Adrenal gland (tissue), 12 donors: Measurements from ENCODE around the gene SYT1. TPM values are rescaled to one million over a fixed set of nuclear protein-coding genes. Genes with fewer than 3 reads are reported as not detected.

Experiments
- DNase-seq, 7 donors: peaks; one replicate each; pipeline ENCODE4 v3.0.0-alpha.2; 2019 to 2020
- H3K27ac ChIP-seq, 5 donors: fragments of 200-600 bp; sonication (generic) in 4 of 5; 1 replicate in 3 of 5; 2 replicates in 2 of 5; pipeline versions ENCODE4 v1.5.1 to v1.8.0; 2016 to 2020; ENCODE audit warnings: mild to moderate bottlenecking in 1 of 5
- H3K27me3 ChIP-seq: fragments of 200-600 bp; 2 replicates; pipeline ENCODE4 v1.8.0; 2021
- H3K36me3 ChIP-seq, 2 donors: fragments of 200-600 bp; replicated peaks in 1 of 2; 1 replicate in 1 of 2; 2 replicates in 1 of 2; pipeline versions ENCODE4 v1.5.1 to v1.8.0; 2018 to 2022
- H3K4me1 ChIP-seq, 2 donors: fragments of 200-600 bp; replicated peaks in 1 of 2; 1 replicate in 1 of 2; 2 replicates in 1 of 2; pipeline versions ENCODE4 v1.5.1 to v1.8.0; 2018 to 2021
- H3K4me3 ChIP-seq, 4 donors: fragments of 200-600 bp; sonication (generic) in 3 of 4; one replicate each; pipeline ENCODE4 v1.5.1; 2016 to 2018
- H3K9me3 ChIP-seq, 3 donors: fragments of 200-600 bp; sonication (generic) in 1 of 3; replicated peaks in 1 of 3; 1 replicate in 2 of 3; 2 replicates in 1 of 3; pipeline versions ENCODE4 v1.5.1 to v1.8.0; 2016 to 2021
- CTCF ChIP-seq, 6 experiments: fragments of 450-650 bp in 4 of 6; fragments of 200-600 bp in 2 of 6; sonication (generic) in 1 of 6; IDR thresholded peaks; 1 replicate in 5 of 6; 2 replicates in 1 of 6; pipeline versions ENCODE4 v1.5.1 to v1.8.0; 2016 to 2021; ENCODE audit warnings: antibody characterized with exemption in 6 of 6, mild to moderate bottlenecking in 2 of 6, moderate library complexity in 1 of 6
- POLR2A ChIP-seq, 2 donors: fragments of 450-650 bp; IDR thresholded peaks; one replicate each; pipeline ENCODE4 v1.6.1; 2017; ENCODE audit warnings: antibody characterized with exemption in 2 of 2, mild to moderate bottlenecking in 2 of 2, moderate library complexity in 1 of 2
- WGBS, 4 donors: extraction: QIAGEN DNeasy Blood & Tissue Kit in 2 of 4; methylation state at CpG; one replicate each; pipeline versions ENCODE4 v1.1.5 to v1.1.7; 2013 to 2017; 5-methylcytosine and 5-hydroxymethylcytosine counted together
- intact Hi-C, 2 donors: fragments of 100-400 bp; cut with DNase I; formaldehyde crosslinking; loops; one replicate each; pipeline versions ENCODE4 v1.14.1 to v1.15.0; 2022 to 2023
- polyA plus RNA-seq, 3 donors: library from polyadenylated mRNA; stranded (reverse); fragments of 200-250 nt in 2 of 3; fragments of 350-450 nt in 1 of 3; fragmentation: Illumina TruSeq in 1 of 3; extraction: RNeasy Lipid Tissue Mini Kit (QIAGEN cat#74804) in 1 of 3; gene quantifications; one replicate each; pipeline ENCODE4 v1.2.3, GENCODE V29; 2013 to 2014
- total RNA-seq, 9 donors: library from RNA; depleted of rRNA in 4 of 9; stranded (reverse); fragments of >200 nt in 4 of 9; fragments of 120-200 nt in 1 of 9; fragmentation: NEBNext Ultra II Directional in 1 of 9; extraction: Animal tissue kit (Norgen Biotek cat#: 25700) in 1 of 9; gene quantifications; one replicate each; pipeline versions ENCODE4 v1.1.0 to v1.2.4, GENCODE V29; 2013 to 2023
- donor health status: healthy with polysubstance abuse.
- donor health status: Bipolar disorder and iron deficiency.
- donor health status: DM: yes; HTN: yes; CAD: no.
- donor health status: DM: no; HTN: no; CAD: no.
- donor health status: DM: no; HTN: no; CAD: no.
- donor health status: DM: yes; HTN: yes; CAD: no.

SYT1 gene
- total and polyA plus RNA-seq, 12 donors: 0.42 to 22.3 (median 4.6) TPM

GRCh38 chr12:78887444-78887843, 22.9 kb downstream of the SYT1 start:
- intact Hi-C loops: no loop called here
- H3K36me3 ChIP-seq: no peaks in the 10 kb centered on the region
- H3K9me3 ChIP-seq: no peaks in the 10 kb centered on the region
- no peak overlapping the region for H3K27ac ChIP-seq
- H3K4me3 ChIP-seq: no peak overlapping the region
- TF ChIP-seq CTCF (IDR thresholded peaks at IDR 0.05): no peak
- TF ChIP-seq POLR2A (IDR thresholded peaks at IDR 0.05): no peak
- WGBS, 4 donors: 79 to 92% (median 82%) methylated on average over 3 of the region's 3 CpGs
- DNase-seq: no peak
- no peaks in the 10 kb centered on the region for H3K4me1 ChIP-seq
- no peaks in the 10 kb centered on the region for H3K27me3 ChIP-seq

- Histone ChIP-seq H3K4me3 (no peak overlapping the region), H3K36me3 (no peaks in the 10 kb centered on the region), H3K9me3 (no peaks in the 10 kb centered on the region), H3K27me3 (no peaks in the 10 kb centered on the region), H3K4me1 (no peaks in the 10 kb centered on the region), H3K27ac (no peak overlapping the region)
- no peak for DNase-seq
- WGBS, 4 donors: 59 to 74% (median 64%) methylated on average over 3 of the region's 3 CpGs
- TF ChIP-seq CTCF (IDR thresholded peaks at IDR 0.05) (no peak), POLR2A (IDR thresholded peaks at IDR 0.05) (no peak)
- intact Hi-C loops: no loop called here
Measured at GRCh38 chr12:78888568-78888967, 24.0 kb downstream of the SYT1 start.

- DNase-seq: no peak
- 24 to 38% (median 32%) methylated on average over 1 of the region's 1 CpG for WGBS, 4 donors
Measured at GRCh38 chr12:78891646-78892353, 27.2 kb downstream of the SYT1 start.

GRCh38 chr12:78898416-78898815, 33.8 kb downstream of the SYT1 start:
- peak; percentile 18 to 71 (median 27) for DNase-seq
- TF ChIP-seq CTCF (IDR thresholded peaks at IDR 0.05) (no peak), POLR2A (IDR thresholded peaks at IDR 0.05) (no peak)
- H3K4me3 ChIP-seq: no peak overlapping the region
- no peak overlapping the region for H3K27ac ChIP-seq
- no peaks in the 10 kb centered on the region for H3K36me3 ChIP-seq
- intact Hi-C loops: no loop called here
- no peaks in the 10 kb centered on the region for H3K27me3 ChIP-seq
- no peaks in the 10 kb centered on the region for H3K4me1 ChIP-seq
- WGBS, 4 donors: 68 to 81% (median 70%) methylated on average over 1 of the region's 1 CpG
- H3K9me3 ChIP-seq: no peaks in the 10 kb centered on the region

More at GRCh38 chr12:78891646-78892353, 27.2 kb downstream of the SYT1 start:
- Histone ChIP-seq H3K36me3 (no peaks in the 10 kb centered on the region), H3K4me1 (no peaks in the 10 kb centered on the region), H3K4me3 (no peak overlapping the region), H3K27me3 (no peaks in the 10 kb centered on the region), H3K9me3 (no peaks in the 10 kb centered on the region), H3K27ac (no peak overlapping the region)
- intact Hi-C loops: no loop called here
- no peak for TF ChIP-seq POLR2A (IDR thresholded peaks at IDR 0.05)
- TF ChIP-seq CTCF (IDR thresholded peaks at IDR 0.05): no peak
